Globus pallidus (tissue), 1 donor: Measurements from ENCODE around the gene APOBEC2.

Experiments
- DNase-seq: peaks from one replicate; pipeline ENCODE4 v3.0.0-alpha.2; 2015; ENCODE audit warnings: low spot score

APOBEC2 gene

GRCh38 chr6:41037107-41037900 lies 15.7 kb upstream of the APOBEC2 start:
- no peak for DNase-seq

DNA sequence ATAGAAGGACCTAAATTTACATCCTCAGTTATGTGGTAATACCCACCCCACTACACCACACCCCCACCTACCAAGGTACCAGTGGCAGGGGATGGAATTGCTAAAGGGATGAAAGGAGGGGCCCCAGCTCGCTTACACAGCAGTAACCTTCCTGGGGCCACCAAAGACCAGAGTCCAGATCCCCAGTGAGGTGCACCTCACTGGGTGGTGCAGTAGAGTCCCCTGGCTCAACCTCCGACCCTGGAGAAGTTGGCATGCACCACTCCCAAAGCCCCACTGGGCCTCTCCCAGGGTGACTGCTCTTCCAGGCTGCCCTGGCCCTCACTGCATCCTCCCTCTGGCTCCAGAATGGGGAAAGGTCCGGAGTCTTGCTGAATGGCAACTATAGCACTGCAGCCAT lies 14.8 kb upstream of the APOBEC2 start:
- no peak for DNase-seq

GRCh38 chr6:41039060-41039998 lies 13.7 kb upstream of the APOBEC2 start, which contains the start of gene UNC5CL:
UNC5CL (minus strand) TSS chr6:41039221; CDS start chr6:41035074, 4,147 bp downstream.
- no peak for DNase-seq

DNA sequence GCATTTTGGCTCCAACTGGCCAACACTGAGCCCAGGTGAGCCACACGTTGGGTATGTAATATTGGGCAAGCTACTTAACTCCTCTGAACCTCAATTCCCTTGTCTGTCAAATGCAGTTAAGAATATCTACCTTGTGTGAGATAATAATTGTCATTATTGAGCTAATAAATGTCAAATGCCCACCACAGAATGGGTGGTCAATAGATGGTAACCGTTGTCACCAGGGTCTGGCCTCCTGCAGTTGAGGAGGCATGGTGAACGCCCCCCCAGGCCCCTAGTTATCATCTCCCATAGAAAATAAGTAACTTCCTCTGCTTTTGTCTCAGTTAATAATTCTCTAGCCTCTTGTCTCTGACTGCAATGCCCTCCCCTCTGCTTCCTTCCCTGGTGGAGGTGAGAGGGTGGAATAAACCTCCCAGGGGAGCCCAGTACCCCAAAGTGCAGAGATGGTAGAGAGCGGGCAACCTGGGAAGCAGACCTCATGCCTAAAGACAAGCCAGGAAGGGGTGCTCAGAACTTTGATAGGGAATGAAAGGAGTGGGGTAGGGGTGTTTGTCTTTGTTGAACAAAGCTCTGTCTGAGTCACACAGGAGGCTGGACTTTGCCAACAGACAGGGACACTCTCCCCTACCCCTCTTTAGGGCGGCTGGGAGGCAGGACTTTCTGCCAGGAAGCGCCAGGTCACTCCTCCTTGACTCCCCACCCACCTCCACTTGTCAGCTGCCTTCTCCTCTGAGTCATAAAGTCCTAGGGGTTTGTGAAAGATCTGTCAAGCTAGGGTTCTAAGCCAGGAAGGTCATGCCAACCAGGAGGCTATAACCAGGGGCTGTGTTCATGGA lies 12.7 kb upstream of the APOBEC2 start:
- no peak for DNase-seq

DNA sequence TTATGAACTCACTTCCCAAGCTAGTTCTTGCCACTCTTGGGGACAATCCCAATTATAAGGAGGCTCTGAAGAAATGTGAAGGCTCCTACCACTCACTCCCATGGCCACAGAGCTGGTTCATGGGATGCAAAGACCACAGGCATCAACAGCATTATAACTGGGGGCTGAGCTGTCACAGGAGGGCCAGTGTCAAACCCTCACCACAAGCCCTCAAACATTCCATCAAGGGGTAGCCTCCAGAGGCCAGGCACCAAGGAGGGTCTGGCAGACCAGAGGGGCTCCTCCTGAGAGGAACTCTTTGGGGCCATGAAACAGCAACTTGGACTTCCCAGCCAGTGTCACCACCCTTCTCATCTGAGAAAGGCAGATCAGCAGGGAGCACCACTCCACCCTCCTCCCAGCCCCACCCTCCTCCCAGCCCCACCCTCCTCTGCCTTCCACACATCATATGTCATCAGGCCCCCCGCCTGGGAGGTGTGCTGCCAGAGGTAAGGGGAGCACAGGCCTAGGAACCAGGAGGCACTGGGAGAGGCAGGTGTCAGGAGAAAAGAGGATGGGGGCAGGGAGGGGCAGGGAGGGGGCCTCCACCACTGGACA lies 12.0 kb upstream of the APOBEC2 start:
- DNase-seq: no peak

GRCh38 chr6:41042226-41043055 lies 10.6 kb upstream of the APOBEC2 start, which contains the start of gene TSPO2:
TSPO2 (plus strand) TSS chr6:41042467; CDS start chr6:41042986, 519 bp downstream.
- no peak for DNase-seq

DNA sequence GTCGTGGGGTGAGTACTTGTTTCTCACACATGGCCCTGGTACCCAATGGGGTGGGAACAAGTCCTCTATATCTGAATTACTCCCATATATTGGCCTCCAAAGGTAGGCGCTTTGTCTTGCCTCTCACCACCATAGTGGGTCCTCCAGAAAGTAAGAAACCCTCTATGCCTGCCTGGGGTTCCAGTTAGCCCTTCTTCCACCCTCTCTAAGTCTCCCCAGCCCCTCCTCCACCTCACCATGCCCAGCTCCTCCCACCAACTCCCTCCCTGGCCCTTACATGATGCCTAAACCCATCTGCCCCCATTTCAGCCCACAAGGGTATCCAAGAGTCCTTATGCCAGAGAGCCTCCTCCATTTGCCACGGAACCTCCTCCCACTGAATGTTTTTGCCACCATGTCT lies 9.9 kb upstream of the APOBEC2 start:
- DNase-seq: no peak

DNA sequence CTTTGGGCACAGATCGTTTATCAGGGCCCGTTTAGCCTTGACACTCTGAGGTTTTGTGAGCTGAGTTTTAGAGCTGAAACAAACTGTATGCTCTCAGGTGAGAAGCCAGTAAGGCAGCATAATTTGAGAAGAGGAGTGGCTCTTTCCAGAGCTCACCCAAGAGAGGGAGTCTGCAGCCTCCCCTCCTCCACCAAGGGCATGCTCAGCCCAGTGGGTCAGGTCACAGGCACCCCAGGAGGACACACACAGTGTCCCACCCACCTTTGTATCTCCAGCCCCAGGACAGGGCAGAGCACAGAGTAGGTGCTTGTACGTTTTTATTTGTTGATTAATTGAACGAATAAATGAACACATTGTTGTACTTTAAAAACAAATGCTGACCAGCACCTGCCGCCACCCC lies 7.3 kb upstream of the APOBEC2 start:
- DNase-seq: no peak

- DNase-seq: no peak
Observed at GRCh38 chr6:41046084-41046483, 6.9 kb upstream of the APOBEC2 start.

GRCh38 chr6:41047306-41047705 lies 5.7 kb upstream of the APOBEC2 start:
- no peak for DNase-seq

GRCh38 chr6:41047745-41048732 lies 5.0 kb upstream of the APOBEC2 start:
- DNase-seq: no peak

DNA sequence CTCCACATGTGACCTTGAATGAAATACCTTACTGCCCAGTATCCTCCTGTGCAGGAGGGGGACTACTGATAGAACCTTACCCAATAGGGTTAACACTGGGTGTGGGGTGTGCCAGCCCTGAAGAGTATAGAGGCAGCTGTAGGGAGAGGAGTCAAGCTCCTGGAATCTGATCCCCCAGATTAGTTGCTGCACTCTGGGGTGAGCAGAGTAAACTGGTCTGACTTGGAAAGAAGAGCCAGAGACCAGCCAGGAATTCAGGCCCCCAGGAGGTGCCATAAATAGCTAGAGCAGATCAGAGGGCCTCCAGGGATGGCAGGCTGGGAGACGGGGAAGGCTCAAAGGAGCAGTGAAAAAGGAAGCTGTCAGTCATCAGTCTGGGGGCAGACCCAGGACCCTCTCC lies 3.5 kb upstream of the APOBEC2 start:
- no peak for DNase-seq

DNA sequence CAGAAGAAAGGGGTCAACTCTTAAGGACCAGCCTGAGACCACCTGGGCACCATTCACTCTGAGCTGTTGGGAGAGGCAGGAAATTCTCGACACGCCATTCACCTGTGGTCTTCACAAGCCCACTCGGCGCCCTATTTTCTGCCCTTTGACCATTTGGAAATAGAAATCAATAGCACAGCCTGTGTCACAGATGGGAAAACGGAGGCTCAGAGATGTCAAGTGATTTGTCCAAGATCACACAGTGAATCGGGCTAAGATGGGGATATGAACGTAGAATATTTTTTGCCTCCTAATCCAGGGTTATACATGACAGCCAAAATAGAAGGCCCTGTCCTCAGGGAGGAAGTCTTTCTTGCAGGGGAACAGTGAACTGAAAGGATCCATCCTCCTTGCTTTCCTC lies 3.0 kb upstream of the APOBEC2 start:
- no peak for DNase-seq

DNA sequence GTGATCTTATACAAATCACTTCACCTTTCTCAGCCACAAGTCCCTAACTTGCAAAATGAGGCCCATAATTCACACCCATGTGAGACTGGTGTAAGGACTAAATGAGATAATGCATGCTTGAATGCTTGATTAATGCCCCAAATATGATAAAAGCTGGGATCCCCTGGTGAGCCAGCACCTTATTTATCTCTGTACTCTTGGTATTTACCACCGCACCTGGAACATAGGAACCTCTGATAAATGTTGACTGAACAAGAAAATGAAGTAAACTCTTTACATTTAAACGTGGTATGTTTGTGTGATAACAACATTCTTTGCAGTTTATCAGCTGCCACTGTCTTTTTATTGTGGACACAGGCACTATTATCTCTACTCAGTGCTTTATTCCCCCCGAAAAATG lies 2.5 kb upstream of the APOBEC2 start:
- no peak for DNase-seq

DNA sequence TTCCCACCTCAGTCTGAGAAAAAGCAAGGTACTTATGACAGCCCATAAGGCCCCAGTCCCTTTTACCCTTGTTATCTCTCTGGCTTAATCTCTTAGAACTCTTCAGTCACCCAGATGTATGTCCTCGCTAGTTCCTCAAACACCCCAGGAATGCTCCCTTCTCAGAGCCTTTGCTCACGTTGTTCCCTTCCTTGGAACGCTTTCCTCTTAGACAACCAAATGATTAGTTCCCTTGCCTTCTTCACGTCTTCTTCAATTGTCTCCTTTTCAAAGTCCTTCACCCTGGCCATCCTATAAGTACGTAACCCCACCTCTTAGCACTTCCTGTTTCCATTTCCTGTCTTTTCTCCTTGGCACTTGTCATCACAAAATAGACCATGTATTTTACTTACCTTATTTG lies 1.1 kb upstream of the APOBEC2 start:
- no peak for DNase-seq

GRCh38 chr6:41054511-41054910 lies 1.5 kb downstream of the APOBEC2 start:
- no peak for DNase-seq

- DNase-seq: no peak
Observed at GRCh38 chr6:41055149-41055548, 2.1 kb downstream of the APOBEC2 start.

- no peak for DNase-seq
Observed at GRCh38 chr6:41056768-41057490, 3.9 kb downstream of the APOBEC2 start.

- no peak for DNase-seq
Observed at GRCh38 chr6:41058783-41059181, 5.8 kb downstream of the APOBEC2 start.
